GM18907 (cell line): ENCODE results near the gene STAP2.

Experiments used
- ATAC-seq: cut with Tn5 transposase; IDR thresholded peaks from one replicate; pipeline ENCODE4 v1.9.1; 2021; ENCODE audit warnings: mild to moderate bottlenecking, moderate library complexity; ENCODE audit not compliant: unreplicated experiment

The STAP2 gene

GRCh38 chr19:4338441-4339355 lies at the start of gene STAP2:
Gene STAP2, minus strand, starts transcription at chr19:4338827. Its CDS starts 74 bp downstream, at chr19:4338753.
- ATAC-seq: no peak

GRCh38 chr19:4386041-4386782 lies 47.6 kb upstream of the STAP2 start:
- no peak for ATAC-seq

- no peak for ATAC-seq
These were observed 46.8 kb upstream of the STAP2 start for GRCh38 chr19:4385291-4386040.

- ATAC-seq: no peak
These were observed 41.7 kb upstream of the STAP2 start for GRCh38 chr19:4380254-4380727.

GRCh38 chr19:4379383-4380253 lies 41.0 kb upstream of the STAP2 start:
- ATAC-seq: peak; percentile 33

GRCh38 chr19:4378886-4379285 lies 40.3 kb upstream of the STAP2 start:
- ATAC-seq: no peak

GRCh38 chr19:4376991-4377781 lies 38.6 kb upstream of the STAP2 start:
- no peak for ATAC-seq

GRCh38 chr19:4376671-4376990 lies 38.0 kb upstream of the STAP2 start:
- ATAC-seq: no peak

- no peak for ATAC-seq
These were observed 37.5 kb upstream of the STAP2 start for GRCh38 chr19:4376028-4376670.

GRCh38 chr19:4375164-4376027 lies 36.8 kb upstream of the STAP2 start:
- peak; percentile 40 for ATAC-seq

GRCh38 chr19:4374498-4375163 lies 36.0 kb upstream of the STAP2 start:
- no peak for ATAC-seq

- no peak for ATAC-seq
These were observed 35.2 kb upstream of the STAP2 start for GRCh38 chr19:4373601-4374497.

- no peak for ATAC-seq
These were observed 34.4 kb upstream of the STAP2 start for GRCh38 chr19:4373013-4373367.

GRCh38 chr19:4372165-4373012 lies 33.8 kb upstream of the STAP2 start:
- ATAC-seq: no peak

GRCh38 chr19:4371247-4372164 lies 32.9 kb upstream of the STAP2 start:
- no peak for ATAC-seq
